Caco-2 (cell line): ENCODE data around the gene LOXL1. TPM values are rescaled to one million over a fixed set of nuclear protein-coding genes. Genes with fewer than 3 reads are reported as not detected.
"Not testable (repeated sequence)": the region's sequence is repeated elsewhere in the genome, so short reads cannot be mapped to it uniquely, and the experiment has no call there.

Experiments used
- BruUV-seq: library from RNA; stranded (reverse); fragments of 400-500 nt; replicated peaks from 2 replicates; lab custom pipeline; 2021; lab: Mats Ljungman, UMichigan
- CTCF ChIA-PET: fragments of 300-600 bp; sonication (Branson Sonifier 250); formaldehyde crosslinking; loops from one replicate; lab custom pipeline; 2022; ENCODE audit warnings: antibody characterized with exemption; lab: Charles Lee
- POLR2A ChIA-PET: fragments of 300-600 bp; sonication (Branson Sonifier 250); formaldehyde crosslinking; loops from one replicate; lab custom pipeline; 2022; ENCODE audit warnings: antibody characterized with exemption; lab: Charles Lee
- DNase-seq, 2 experiments: peaks; one replicate each; pipeline versions ENCODE4 v3.0.0 to v3.0.0-alpha.2; 2020 to 2022
- H3K27me3 ChIP-seq: replicated peaks from 2 replicates; pipeline ENCODE4 v1.6.0; 2011; ENCODE audit warnings: low read length; ENCODE audit not compliant: control insufficient read depth, insufficient read depth
- H3K36me3 ChIP-seq: 2 replicates; pipeline ENCODE4 v1.5.1; 2011; ENCODE audit warnings: low read length; ENCODE audit not compliant: control insufficient read depth, insufficient read depth
- H3K4me1 ChIP-seq: fragments of 250-450 bp; sonication (Bioruptor Pico); 2 replicates; pipeline ENCODE4 v1.5.1; 2020; ENCODE audit warnings: mild to moderate bottlenecking
- H3K4me3 ChIP-seq: 2 replicates; pipeline ENCODE4 v1.5.1; 2011; ENCODE audit warnings: low read depth, mild to moderate bottlenecking, control low read depth, low read length
- H3K9me3 ChIP-seq: fragments of 250-450 bp; sonication (Bioruptor Pico); 2 replicates; pipeline ENCODE4 v1.5.1; 2020; ENCODE audit warnings: mild to moderate bottlenecking, moderate library complexity
- H3K27ac Mint-ChIP-seq: one replicate; pipeline ENCODE4 v1.8.0; 2022; ENCODE audit warnings: mixed read lengths; ENCODE audit not compliant: unreplicated experiment
- H3K27me3 Mint-ChIP-seq: one replicate; pipeline ENCODE4 v1.8.0; 2022; ENCODE audit warnings: mixed read lengths; ENCODE audit not compliant: insufficient read depth, unreplicated experiment
- H3K36me3 Mint-ChIP-seq: one replicate; pipeline ENCODE4 v1.8.0; 2022; ENCODE audit warnings: mild to moderate bottlenecking, mixed read lengths; ENCODE audit not compliant: insufficient read depth, unreplicated experiment
- H3K4me1 Mint-ChIP-seq: one replicate; pipeline ENCODE4 v1.8.0; 2022; ENCODE audit warnings: low read depth, mixed read lengths; ENCODE audit not compliant: unreplicated experiment
- H3K4me3 Mint-ChIP-seq: one replicate; pipeline ENCODE4 v1.8.0; 2022; ENCODE audit warnings: mild to moderate bottlenecking, moderate library complexity, mixed read lengths; ENCODE audit not compliant: unreplicated experiment
- H3K9me3 Mint-ChIP-seq: one replicate; pipeline ENCODE4 v1.8.0; 2022; ENCODE audit warnings: mixed read lengths; ENCODE audit not compliant: unreplicated experiment
- intact Hi-C: fragments of 100-400 bp; cut with micrococcal nuclease; formaldehyde crosslinking; loops from one replicate; pipeline ENCODE4 v1.10.0; 2022; ENCODE audit not compliant: unreplicated experiment
- total RNA-seq: library from RNA; stranded (reverse); gene quantifications from 2 replicates; pipeline ENCODE4 v1.2.3, GENCODE V29; 2022
- TF ChIP-seq, protein P1 (sequence below), 2 experiments: fragments of 200-600 bp in 1 of 2; IDR thresholded peaks; 1 replicate in 1 of 2; 2 replicates in 1 of 2; pipeline versions ENCODE4 v1.5.1 to v1.8.0; 2011 to 2022; ENCODE audit warnings: antibody characterized with exemption in 1 of 2, control low read depth in 1 of 2, inconsistent platforms in 1 of 2, low read depth in 1 of 2, low read length in 1 of 2, mild to moderate bottlenecking in 1 of 2, moderate library complexity in 1 of 2; ENCODE audit not compliant: insufficient read depth in 1 of 2, severe bottlenecking in 1 of 2, unreplicated experiment in 1 of 2

The LOXL1 gene
- total RNA-seq, 1 experiment from 2014 or later: 3.7 TPM

- H3K9me3 Mint-ChIP-seq: peaks cover 9% of the 10 kb centered on the region
- peak overlapping the region; percentile 17 for H3K27ac Mint-ChIP-seq
- peak overlapping the region; percentile 54 for H3K4me3 Mint-ChIP-seq
- CTCF ChIA-PET: interaction anchor here (0.6 to 6.6 kb wide), 33 partner anchors 9 to 1089 kb away, joined by 3 to 194 read pairs (median 4); partner anchors contain the start of genes PML and STOML1
- no peaks in the 10 kb centered on the region for H3K36me3 ChIP-seq
- no peaks in the 10 kb centered on the region for H3K27me3 ChIP-seq
- H3K36me3 Mint-ChIP-seq: no peaks in the 10 kb centered on the region
- POLR2A ChIA-PET: interaction anchor here (1.0 kb wide), 1 partner anchor 22 kb away, joined by 6 read pairs; the partner anchor contains the start of gene PML
- H3K4me1 ChIP-seq: no peaks in the 10 kb centered on the region
- no peak overlapping the region for H3K4me3 ChIP-seq
- peaks cover 8% of the 10 kb centered on the region for H3K4me1 Mint-ChIP-seq
- DNase-seq: peak; percentile 82 to 87
- TF ChIP-seq, protein P1, sequence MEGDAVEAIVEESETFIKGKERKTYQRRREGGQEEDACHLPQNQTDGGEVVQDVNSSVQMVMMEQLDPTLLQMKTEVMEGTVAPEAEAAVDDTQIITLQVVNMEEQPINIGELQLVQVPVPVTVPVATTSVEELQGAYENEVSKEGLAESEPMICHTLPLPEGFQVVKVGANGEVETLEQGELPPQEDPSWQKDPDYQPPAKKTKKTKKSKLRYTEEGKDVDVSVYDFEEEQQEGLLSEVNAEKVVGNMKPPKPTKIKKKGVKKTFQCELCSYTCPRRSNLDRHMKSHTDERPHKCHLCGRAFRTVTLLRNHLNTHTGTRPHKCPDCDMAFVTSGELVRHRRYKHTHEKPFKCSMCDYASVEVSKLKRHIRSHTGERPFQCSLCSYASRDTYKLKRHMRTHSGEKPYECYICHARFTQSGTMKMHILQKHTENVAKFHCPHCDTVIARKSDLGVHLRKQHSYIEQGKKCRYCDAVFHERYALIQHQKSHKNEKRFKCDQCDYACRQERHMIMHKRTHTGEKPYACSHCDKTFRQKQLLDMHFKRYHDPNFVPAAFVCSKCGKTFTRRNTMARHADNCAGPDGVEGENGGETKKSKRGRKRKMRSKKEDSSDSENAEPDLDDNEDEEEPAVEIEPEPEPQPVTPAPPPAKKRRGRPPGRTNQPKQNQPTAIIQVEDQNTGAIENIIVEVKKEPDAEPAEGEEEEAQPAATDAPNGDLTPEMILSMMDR (IDR thresholded peaks at IDR 0.05; ENCODE audit: insufficient read depth in 1 of 2, low read depth in 1 of 2, low read length in 1 of 2, severe bottlenecking in 1 of 2, unreplicated experiment in 1 of 2): peak; percentile 60 to 89
- no peaks in the 10 kb centered on the region for H3K9me3 ChIP-seq
- H3K27me3 Mint-ChIP-seq: peaks cover 19% of the 10 kb centered on the region
- intact Hi-C loops: loop anchor here (1.0 to 5.0 kb wide), 2 partner anchors 64 to 349 kb away; no protein-coding TSS in a partner anchor
- BruUV-seq: no TSS peak
These were observed 46.9 kb downstream of the LOXL1 start for GRCh38 chr15:73972984-73973682.

DNA sequence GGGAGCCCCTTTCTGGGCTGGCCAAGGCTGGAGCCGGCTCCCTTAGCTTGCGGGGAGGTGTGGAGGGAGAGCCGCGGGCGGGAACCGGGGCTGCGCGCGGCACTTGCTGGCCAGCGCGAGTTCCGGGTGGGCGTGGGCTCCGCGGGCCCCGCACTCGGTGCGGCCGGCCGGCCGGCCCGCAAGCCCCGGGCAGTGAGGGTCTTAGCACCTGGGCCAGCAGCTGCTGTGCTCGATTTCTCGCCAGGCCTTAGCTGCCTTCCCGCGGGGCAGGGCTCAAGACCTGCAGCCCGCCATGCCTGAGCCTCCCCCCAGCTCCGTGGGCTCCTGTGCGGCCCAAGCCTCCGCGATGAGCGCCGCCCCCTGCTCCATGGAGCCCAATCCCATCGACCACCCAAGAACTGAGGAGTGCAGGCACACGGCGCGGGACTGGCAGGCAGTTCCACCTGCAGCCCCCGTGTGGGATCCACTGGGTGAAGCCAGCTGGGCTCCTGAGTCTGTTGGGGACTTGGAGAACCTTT is 47.5 kb downstream of the LOXL1 start:
- POLR2A ChIA-PET, BruUV-seq, H3K4me3 ChIP-seq, H3K27me3 ChIP-seq, H3K4me3 Mint-ChIP-seq, DNase-seq, H3K27ac Mint-ChIP-seq, H3K4me1 ChIP-seq, H3K4me1 Mint-ChIP-seq, H3K36me3 Mint-ChIP-seq, H3K9me3 Mint-ChIP-seq, H3K36me3 ChIP-seq, H3K9me3 ChIP-seq: not testable (repeated sequence)
- H3K27me3 Mint-ChIP-seq: peaks cover 17% of the 10 kb centered on the region
- CTCF ChIA-PET: interaction anchor here (0.9 to 6.6 kb wide), 7 partner anchors 8 to 349 kb away, joined by 3 to 194 read pairs (median 4); no protein-coding TSS in a partner anchor
- intact Hi-C loops: loop anchor here (1.0 to 5.0 kb wide), 2 partner anchors 64 to 349 kb away; no protein-coding TSS in a partner anchor

GRCh38 chr15:73975440-73976125 is 49.3 kb downstream of the LOXL1 start:
- H3K4me3 Mint-ChIP-seq, H3K4me1 Mint-ChIP-seq, H3K36me3 ChIP-seq, H3K9me3 Mint-ChIP-seq, POLR2A ChIA-PET, H3K9me3 ChIP-seq, H3K27me3 ChIP-seq, H3K36me3 Mint-ChIP-seq, DNase-seq, BruUV-seq, H3K4me1 ChIP-seq, intact Hi-C loops, H3K27ac Mint-ChIP-seq, H3K4me3 ChIP-seq: not testable (repeated sequence)
- H3K27me3 Mint-ChIP-seq: peaks cover 19% of the 10 kb centered on the region
- CTCF ChIA-PET: interaction anchor here (6.6 kb wide), 1 partner anchor 63 kb away, joined by 194 read pairs; no protein-coding TSS in a partner anchor
